Peyer's patch (tissue), 4 donors: ENCODE measurements around the gene PCBD2. TPM values are rescaled to one million over a fixed set of nuclear protein-coding genes. Genes with fewer than 3 reads are reported as not detected.

Experiments
- DNase-seq, 3 donors: peaks; one replicate each; pipeline ENCODE4 v3.0.0-alpha.2; 2017 to 2019
- H3K27ac ChIP-seq, 4 donors: fragments of 200-600 bp; sonication (generic); one replicate each; pipeline ENCODE4 v1.5.1; 2016 to 2019
- H3K27me3 ChIP-seq, 2 donors: fragments of 200-600 bp; sonication (generic); one replicate each; pipeline ENCODE4 v1.5.1; 2019
- H3K36me3 ChIP-seq, 3 donors: fragments of 200-600 bp; sonication (generic); one replicate each; pipeline ENCODE4 v1.5.1; 2016 to 2019
- H3K4me1 ChIP-seq, 4 donors: fragments of 200-600 bp; sonication (generic); one replicate each; pipeline ENCODE4 v1.5.1; 2016 to 2019
- H3K4me3 ChIP-seq, 4 donors: fragments of 200-600 bp; sonication (generic); 1 replicate in 3 of 4; 2 replicates in 1 of 4; pipeline ENCODE4 v1.5.1; 2016 to 2019; ENCODE audit warnings: mild to moderate bottlenecking in 1 of 4
- H3K9me3 ChIP-seq, 4 donors: fragments of 200-600 bp; sonication (generic); one replicate each; pipeline ENCODE4 v1.5.1; 2016 to 2019; ENCODE audit warnings: mild to moderate bottlenecking in 1 of 4
- CTCF ChIP-seq, 6 experiments: fragments of 450-650 bp in 4 of 6; fragments of 200-600 bp in 2 of 6; sonication (generic) in 1 of 6; IDR thresholded peaks; one replicate each; pipeline ENCODE4 v1.5.1; 2017 to 2019; ENCODE audit warnings: antibody characterized with exemption in 6 of 6, mild to moderate bottlenecking in 3 of 6, moderate library complexity in 1 of 6
- POLR2A ChIP-seq, 2 donors: fragments of 450-650 bp; IDR thresholded peaks; one replicate each; pipeline ENCODE4 v1.5.1; 2017; ENCODE audit warnings: antibody characterized with exemption in 2 of 2, mild to moderate bottlenecking in 2 of 2, moderate library complexity in 2 of 2
- total RNA-seq, 4 donors: library from RNA; depleted of rRNA; stranded (reverse); fragments of >200 nt; gene quantifications; one replicate each; pipeline ENCODE4 v1.1.0, GENCODE V29; 2016

Gene PCBD2
- total RNA-seq, 4 donors from 2014 or later: 15.5 to 39.6 (median 27.9) TPM

GRCh38 chr5:134887593-134888159 lies 17.3 kb upstream of the PCBD2 start:
- TF ChIP-seq POLR2A (IDR thresholded peaks at IDR 0.05) (no peak), CTCF (IDR thresholded peaks at IDR 0.05) (no peak)
- no peak overlapping the region for H3K27ac ChIP-seq

GRCh38 chr5:134889335-134889734 lies 15.6 kb upstream of the PCBD2 start:
- Histone ChIP-seq H3K27ac (no peak overlapping the region), H3K4me3 (no peak overlapping the region), H3K4me1 (no peaks in the 10 kb centered on the region), H3K27me3 (no peaks in the 10 kb centered on the region), H3K9me3 (no peaks in the 10 kb centered on the region), H3K36me3 (peaks cover 0 to 45% (median 0%) of the 10 kb centered on the region in 3 donors)
- no peak for TF ChIP-seq CTCF (IDR thresholded peaks at IDR 0.05)
- TF ChIP-seq POLR2A (IDR thresholded peaks at IDR 0.05): no peak
- no peak for DNase-seq

More at GRCh38 chr5:134887593-134888159, 17.3 kb upstream of the PCBD2 start:
- Histone ChIP-seq H3K27me3 (no peaks in the 10 kb centered on the region), H3K9me3 (no peaks in the 10 kb centered on the region), H3K4me1 (no peaks in the 10 kb centered on the region), H3K36me3 (peaks cover 0 to 34% (median 0%) of the 10 kb centered on the region in 3 donors), H3K4me3 (no peak overlapping the region)
- no peak for DNase-seq

GRCh38 chr5:134891473-134891872 lies 13.5 kb upstream of the PCBD2 start:
- Histone ChIP-seq H3K4me1 (no peaks in the 10 kb centered on the region), H3K27me3 (no peaks in the 10 kb centered on the region), H3K27ac (no peak overlapping the region), H3K4me3 (no peak overlapping the region), H3K9me3 (no peaks in the 10 kb centered on the region), H3K36me3 (peaks cover 0 to 51% (median 0%) of the 10 kb centered on the region in 3 donors)
- no peak for DNase-seq
- TF ChIP-seq POLR2A (IDR thresholded peaks at IDR 0.05): no peak
- no peak for TF ChIP-seq CTCF (IDR thresholded peaks at IDR 0.05)

- no peak for TF ChIP-seq POLR2A (IDR thresholded peaks at IDR 0.05)
- TF ChIP-seq CTCF (IDR thresholded peaks at IDR 0.05): no peak
- Histone ChIP-seq H3K36me3 (peaks cover 0 to 56% (median 0%) of the 10 kb centered on the region in 3 donors), H3K9me3 (no peaks in the 10 kb centered on the region), H3K4me1 (no peaks in the 10 kb centered on the region), H3K4me3 (no peak overlapping the region), H3K27me3 (no peaks in the 10 kb centered on the region), H3K27ac (no peak overlapping the region)
- no peak for DNase-seq
Measured at GRCh38 chr5:134892282-134892681, 12.6 kb upstream of the PCBD2 start.

GRCh38 chr5:134892926-134893325 lies 12.0 kb upstream of the PCBD2 start:
- DNase-seq: no peak
- H3K27me3 ChIP-seq: no peaks in the 10 kb centered on the region
- no peak overlapping the region for H3K27ac ChIP-seq
- H3K36me3 ChIP-seq: peaks cover 0 to 59% (median 0%) of the 10 kb centered on the region in 3 donors
- no peaks in the 10 kb centered on the region for H3K4me1 ChIP-seq
- TF ChIP-seq POLR2A (IDR thresholded peaks at IDR 0.05) (no peak), CTCF (IDR thresholded peaks at IDR 0.05) (no peak)
- H3K4me3 ChIP-seq: no peak overlapping the region
- H3K9me3 ChIP-seq: no peaks in the 10 kb centered on the region
